ENCODE results near the gene EZR. TPM values are rescaled to one million over a fixed set of nuclear protein-coding genes. Genes with fewer than 3 reads are reported as not detected.
"Not testable (repeated sequence)": the region's sequence is repeated elsewhere in the genome, so short reads cannot be mapped to it uniquely, and the experiment has no call there.

EZR gene
- total RNA-seq, 1 experiment from 2014 or later, result 1,402 TPM

DNA sequence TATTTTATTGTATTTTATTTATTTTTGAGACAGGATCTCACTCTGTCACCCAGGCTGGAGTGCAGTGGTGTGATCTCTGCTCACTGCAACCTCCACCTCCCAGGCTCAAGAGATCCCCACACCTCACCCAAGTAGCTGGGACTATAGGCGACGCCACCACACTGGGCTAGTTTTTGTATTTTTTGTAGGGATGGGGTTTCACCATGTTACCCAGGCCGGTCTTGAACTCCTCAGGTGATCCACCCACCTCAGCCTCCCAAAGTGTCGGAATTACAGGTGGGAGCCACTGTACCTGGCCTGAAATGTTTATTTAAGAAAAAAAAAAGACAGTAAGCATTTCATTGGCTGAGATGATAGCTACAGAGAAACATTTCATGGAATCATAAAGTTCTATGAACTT, 4.4 kb upstream of the EZR start:
- H3K27ac ChIP-seq (ENCODE audit: low read depth, low read length); BruUV-seq (replicated peaks); intact Hi-C loops (cut with micrococcal nuclease); H3K36me3 ChIP-seq (ENCODE audit: control insufficient read depth in 1 of 2, insufficient read depth in 2 of 2, low read length in 2 of 2); DNase-seq (ENCODE audit: low read depth, low spot score); H3K79me2 ChIP-seq (ENCODE audit: insufficient read depth, low read length); H3K27me3 ChIP-seq (ENCODE audit: insufficient read depth, low read length); CTCF ChIA-PET; H3K9ac ChIP-seq (ENCODE audit: low read length); H3K4me2 ChIP-seq (ENCODE audit: low read length); H4K20me1 ChIP-seq (ENCODE audit: insufficient read depth); RAD21 ChIA-PET (ENCODE audit: low non-redundant PET in 1 of 2, low total read pairs in 2 of 2, uncharacterized antibody in 2 of 2, unreplicated experiment in 2 of 2); H3K9me3 ChIP-seq (ENCODE audit: control insufficient read depth in 1 of 2, insufficient read depth in 1 of 2, low read depth in 1 of 2, low read length in 2 of 2); H3K4me3 ChIP-seq (replicated peaks in 1 of 2; ENCODE audit: low read depth in 1 of 2, low read length in 2 of 2); H3K9me2 ChIP-seq (ENCODE audit: insufficient read depth); H2AFZ ChIP-seq (ENCODE audit: low read depth, low read length, poor library complexity, severe bottlenecking); ATAC-seq: not testable (repeated sequence)
- POLR2A ChIA-PET, result interaction anchor here (1.1 to 1.6 kb wide), 2 partner anchors 8 to 46 kb away, joined by 3 read pairs; no protein-coding TSS in a partner anchor
- H3K4me1 ChIP-seq (ENCODE audit: control insufficient read depth in 1 of 2, insufficient read depth in 2 of 2, low read length in 2 of 2), result peaks cover 9 to 16% of the 10 kb centered on the region in 2 experiments; a peak in 3 of 4 replicates

DNA sequence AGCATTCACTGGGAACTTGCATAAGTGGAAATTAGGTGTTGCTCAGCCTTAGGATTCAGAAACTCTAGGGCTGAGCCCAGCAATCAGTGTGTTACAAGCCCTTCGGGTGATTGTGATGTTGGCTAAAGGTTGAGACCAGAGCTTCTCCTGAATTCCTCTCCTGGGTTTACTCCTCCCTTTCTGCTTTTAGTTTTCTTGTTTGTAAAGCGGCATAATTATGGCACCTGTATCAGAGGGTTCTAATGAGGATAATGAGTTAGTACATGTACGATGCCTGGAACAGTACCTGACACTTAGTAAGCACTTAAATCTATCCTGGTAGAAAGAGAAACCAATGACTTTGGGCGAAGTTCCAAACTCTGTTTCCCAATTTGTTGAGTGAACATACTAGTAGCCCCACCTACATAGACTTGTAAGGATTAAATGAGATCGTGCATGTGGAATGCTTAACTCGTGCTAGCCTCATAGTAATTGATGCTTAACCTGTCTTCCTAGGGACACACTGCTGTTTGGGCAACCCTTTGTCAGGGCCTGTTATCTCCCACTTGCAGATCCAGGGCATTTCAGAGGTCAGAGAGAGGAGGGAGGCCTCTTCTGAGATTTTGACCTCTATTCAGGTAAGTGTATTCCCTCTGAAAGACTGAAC, 932 bp upstream of the EZR start:
- Histone ChIP-seq H3K79me2 (ENCODE audit: insufficient read depth, low read length) (peaks cover 35% of the 10 kb centered on the region), H3K27ac (ENCODE audit: low read depth, low read length) (peak overlapping the region; percentile 92), H3K9me2 (ENCODE audit: insufficient read depth) (no peaks in the 10 kb centered on the region), H3K4me3 (replicated peaks in 1 of 2; ENCODE audit: low read depth in 1 of 2, low read length in 2 of 2) (no peak overlapping the region), H3K9me3 (ENCODE audit: control insufficient read depth in 1 of 2, insufficient read depth in 1 of 2, low read depth in 1 of 2, low read length in 2 of 2) (no peaks in the 10 kb centered on the region), H3K9ac (ENCODE audit: low read length) (peak overlapping the region; percentile 78), H3K36me3 (ENCODE audit: control insufficient read depth in 1 of 2, insufficient read depth in 2 of 2, low read length in 2 of 2) (peaks cover 10 to 28% of the 10 kb centered on the region in 2 experiments; a peak in 3 of 4 replicates), H4K20me1 (ENCODE audit: insufficient read depth) (peaks cover 24% of the 10 kb centered on the region), H3K27me3 (ENCODE audit: insufficient read depth, low read length) (no peaks in the 10 kb centered on the region), H2AFZ (ENCODE audit: low read depth, low read length, poor library complexity, severe bottlenecking) (no peak overlapping the region), H3K4me1 (ENCODE audit: control insufficient read depth in 1 of 2, insufficient read depth in 2 of 2, low read length in 2 of 2) (peaks cover 21 to 32% of the 10 kb centered on the region in 2 experiments), H3K4me2 (ENCODE audit: low read length) (peak overlapping the region; percentile 86)
- intact Hi-C loops (cut with micrococcal nuclease), result no loop called here
- BruUV-seq (replicated peaks), result no TSS peak
- TF ChIP-seq ELF1 (IDR thresholded peaks at IDR 0.05; ENCODE audit: borderline replicate concordance, low read depth), result no peak
- no peak for TF ChIP-seq CEBPB (IDR thresholded peaks at IDR 0.05; ENCODE audit: low read depth)
- peak; percentile 24; the same call in 1 of the 2 replicates for TF ChIP-seq POLR2AphosphoS5 (IDR thresholded peaks at IDR 0.05; ENCODE audit: low read depth, low read length)
- ChIA-PET CTCF (no interaction called here), POLR2A (interaction anchor here (1.4 to 3.6 kb wide), 4 partner anchors 11 to 180 kb away, joined by 3 to 48 read pairs (median 11); partner anchors contain the start of gene RSPH3), RAD21 (ENCODE audit: low non-redundant PET in 1 of 2, low total read pairs in 2 of 2, uncharacterized antibody in 2 of 2, unreplicated experiment in 2 of 2) (interaction anchor here in 1 of 2 experiments (1.1 to 1.2 kb wide), 2 partner anchors 50 to 179 kb away, joined by 3 to 5 read pairs; partner anchors contain the start of gene RSPH3)
- ATAC-seq (no peak), DNase-seq (ENCODE audit: low read depth, low spot score) (no peak)

Data from HCT116 (cell line).